OCI-LY1 (cell line): ENCODE data around the gene OR1I1.

ENCODE experiments used
- H2AFZ ChIP-seq: fragments of 200-600 bp; sonication (generic), shearing (Covaris generic); 2 replicates; pipeline ENCODE4 v1.6.0; 2014; ENCODE audit warnings: antibody characterized with exemption, mild to moderate bottlenecking, low read length
- H3F3A ChIP-seq: fragments of 200-600 bp; sonication (generic), shearing (Covaris generic); 2 replicates; pipeline ENCODE4 v1.6.0; 2014; ENCODE audit warnings: mild to moderate bottlenecking, antibody characterized with exemption, low read length, moderate library complexity; ENCODE audit not compliant: insufficient read depth
- H3K27ac ChIP-seq: fragments of 200-600 bp; sonication (generic); 2 replicates; pipeline ENCODE4 v1.5.1; 2014; ENCODE audit warnings: low read length, mixed run types, mild to moderate bottlenecking, low read depth; ENCODE audit not compliant: poor library complexity, severe bottlenecking
- H3K27me3 ChIP-seq: fragments of 200-600 bp; sonication (generic); 2 replicates; pipeline ENCODE4 v1.6.0; 2014; ENCODE audit warnings: antibody characterized with exemption, mild to moderate bottlenecking, low read length, moderate library complexity; ENCODE audit not compliant: insufficient read depth
- H3K36me3 ChIP-seq: fragments of 200-600 bp; sonication (generic); 2 replicates; pipeline ENCODE4 v1.6.1; 2014; ENCODE audit warnings: mild to moderate bottlenecking, antibody characterized with exemption, low read length, moderate library complexity, mixed read lengths; ENCODE audit not compliant: insufficient read depth
- H3K4me1 ChIP-seq: fragments of 200-600 bp; sonication (generic); 2 replicates; pipeline ENCODE4 v1.5.1; 2014; ENCODE audit warnings: mild to moderate bottlenecking, low read length, moderate library complexity; ENCODE audit not compliant: insufficient read depth, severe bottlenecking
- H3K4me2 ChIP-seq: fragments of 200-600 bp; sonication (generic), shearing (Covaris generic); 2 replicates; pipeline ENCODE4 v1.6.1; 2014; ENCODE audit warnings: low read length
- H3K4me3 ChIP-seq: fragments of 200-600 bp; sonication (generic); 2 replicates; pipeline ENCODE4 v1.5.1; 2014; ENCODE audit warnings: low read length, low read depth, mild to moderate bottlenecking, mixed read lengths; ENCODE audit not compliant: poor library complexity, severe bottlenecking
- H3K79me2 ChIP-seq: fragments of 200-600 bp; shearing (Covaris generic); 2 replicates; pipeline ENCODE4 v1.6.1; 2016; ENCODE audit warnings: mixed run types, low read length, mixed read lengths; ENCODE audit not compliant: insufficient read depth
- H3K9ac ChIP-seq: fragments of 200-600 bp; sonication (generic), shearing (Covaris generic); 2 replicates; pipeline ENCODE4 v1.6.1; 2014; ENCODE audit warnings: mild to moderate bottlenecking, low read length, mixed read lengths
- H3K9me2 ChIP-seq: fragments of 200-600 bp; sonication (generic), shearing (Covaris generic); 2 replicates; pipeline ENCODE4 v1.6.1; 2014; ENCODE audit warnings: low read depth, mild to moderate bottlenecking, low read length, mixed read lengths
- H3K9me3 ChIP-seq: fragments of 200-600 bp; shearing (Covaris generic); 2 replicates; pipeline ENCODE4 v1.6.1; 2014; ENCODE audit warnings: low read length, mixed read lengths
- H4K20me1 ChIP-seq: fragments of 200-600 bp; sonication (generic), shearing (Covaris generic); 2 replicates; pipeline ENCODE4 v1.6.0; 2016; ENCODE audit warnings: mild to moderate bottlenecking, low read length; ENCODE audit not compliant: insufficient read depth
- EZH2 ChIP-seq: fragments of 200-600 bp; sonication (generic), shearing (Covaris generic); IDR thresholded peaks from 2 replicates; pipeline ENCODE4 v1.8.0; 2017; ENCODE audit warnings: borderline replicate concordance, mixed run types, mild to moderate bottlenecking, antibody characterized with exemption, low read length, moderate library complexity, mixed read lengths
- TF ChIP-seq, protein P1 (sequence below): fragments of 200-600 bp; sonication (generic), shearing (Covaris generic); IDR thresholded peaks from 2 replicates; pipeline ENCODE4 v1.5.1; 2017; ENCODE audit warnings: mild to moderate bottlenecking, antibody characterized with exemption, low read length, moderate library complexity, mixed read lengths

The OR1I1 gene

DNA sequence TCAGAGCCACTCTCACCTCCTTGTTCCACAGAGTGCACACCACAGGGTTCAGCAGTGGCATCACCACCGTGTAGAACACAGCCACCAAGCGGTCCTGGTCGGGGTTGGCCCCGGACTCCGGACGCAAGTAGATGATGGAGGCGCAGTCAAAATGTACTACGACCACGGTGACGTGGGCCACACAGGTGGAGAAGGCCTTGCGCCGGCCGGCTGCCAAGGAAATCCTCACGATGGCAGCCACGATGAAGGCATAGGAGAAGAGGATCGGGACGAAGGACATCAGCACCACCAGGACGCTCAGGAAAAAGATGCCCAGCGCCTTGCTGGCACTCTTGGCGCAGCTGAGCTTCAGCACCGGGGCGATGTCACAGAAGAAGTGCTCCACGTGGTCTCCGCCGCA lies 59.1 kb downstream of the OR1I1 start:
- Histone ChIP-seq H3K36me3 (no peaks in the 10 kb centered on the region; the same call in 1 of the 2 replicates), H4K20me1 (no peaks in the 10 kb centered on the region), H3K79me2 (no peaks in the 10 kb centered on the region), H3K4me2 (no peak overlapping the region), H3K9me2 (no peaks in the 10 kb centered on the region), H3F3A (no peaks in the 10 kb centered on the region), H2AFZ (no peak overlapping the region), H3K9ac (no peak overlapping the region), H3K4me1 (no peaks in the 10 kb centered on the region), H3K9me3 (peaks cover 5% of the 10 kb centered on the region; the same call in 1 of the 2 replicates), H3K27me3 (no peaks in the 10 kb centered on the region; the same call in 1 of the 2 replicates), H3K27ac (no peak overlapping the region), H3K4me3 (no peak overlapping the region)
- TF ChIP-seq, protein P1, sequence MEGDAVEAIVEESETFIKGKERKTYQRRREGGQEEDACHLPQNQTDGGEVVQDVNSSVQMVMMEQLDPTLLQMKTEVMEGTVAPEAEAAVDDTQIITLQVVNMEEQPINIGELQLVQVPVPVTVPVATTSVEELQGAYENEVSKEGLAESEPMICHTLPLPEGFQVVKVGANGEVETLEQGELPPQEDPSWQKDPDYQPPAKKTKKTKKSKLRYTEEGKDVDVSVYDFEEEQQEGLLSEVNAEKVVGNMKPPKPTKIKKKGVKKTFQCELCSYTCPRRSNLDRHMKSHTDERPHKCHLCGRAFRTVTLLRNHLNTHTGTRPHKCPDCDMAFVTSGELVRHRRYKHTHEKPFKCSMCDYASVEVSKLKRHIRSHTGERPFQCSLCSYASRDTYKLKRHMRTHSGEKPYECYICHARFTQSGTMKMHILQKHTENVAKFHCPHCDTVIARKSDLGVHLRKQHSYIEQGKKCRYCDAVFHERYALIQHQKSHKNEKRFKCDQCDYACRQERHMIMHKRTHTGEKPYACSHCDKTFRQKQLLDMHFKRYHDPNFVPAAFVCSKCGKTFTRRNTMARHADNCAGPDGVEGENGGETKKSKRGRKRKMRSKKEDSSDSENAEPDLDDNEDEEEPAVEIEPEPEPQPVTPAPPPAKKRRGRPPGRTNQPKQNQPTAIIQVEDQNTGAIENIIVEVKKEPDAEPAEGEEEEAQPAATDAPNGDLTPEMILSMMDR, result no peak
- no peak for TF ChIP-seq EZH2

DNA sequence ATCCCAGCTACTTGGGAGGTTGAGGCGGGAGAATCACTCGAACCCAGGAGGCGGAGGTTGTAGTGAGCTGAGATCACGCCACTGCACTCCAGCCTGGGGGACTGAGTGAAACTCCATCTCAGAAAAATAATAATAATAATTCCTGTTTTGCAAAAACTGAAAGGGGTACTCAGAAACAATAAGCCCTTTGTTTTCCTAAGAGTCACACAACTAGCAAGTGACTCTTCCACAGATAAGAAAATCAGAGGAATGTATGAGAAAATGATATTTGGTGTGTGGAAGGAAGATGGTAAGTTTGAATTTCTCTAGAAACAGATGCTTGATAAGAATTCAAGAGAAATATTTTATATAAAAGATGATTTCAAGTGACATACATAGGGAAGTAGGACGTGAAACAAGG lies 60.3 kb downstream of the OR1I1 start:
- H3K4me2 ChIP-seq, result no peak overlapping the region
- H3K27me3 ChIP-seq, result no peaks in the 10 kb centered on the region; the same call in 1 of the 2 replicates
- no peak overlapping the region for H3K27ac ChIP-seq
- no peak for TF ChIP-seq EZH2
- TF ChIP-seq, protein P1, result no peak
- no peak overlapping the region for H2AFZ ChIP-seq
- H3K36me3 ChIP-seq, result no peaks in the 10 kb centered on the region; the same call in 1 of the 2 replicates
- no peak overlapping the region for H3K9ac ChIP-seq
- no peak overlapping the region for H3K4me3 ChIP-seq
- H3K79me2 ChIP-seq, result no peaks in the 10 kb centered on the region
- no peaks in the 10 kb centered on the region for H3K9me2 ChIP-seq
- H3K4me1 ChIP-seq, result no peaks in the 10 kb centered on the region
- H3F3A ChIP-seq, result no peaks in the 10 kb centered on the region
- no peaks in the 10 kb centered on the region for H4K20me1 ChIP-seq
- peaks cover 5% of the 10 kb centered on the region; the same call in 1 of the 2 replicates for H3K9me3 ChIP-seq
